Heart left ventricle (tissue), 16 donors: ENCODE measurements around the gene SLC66A2. TPM values are rescaled to one million over a fixed set of nuclear protein-coding genes. Genes with fewer than 3 reads are reported as not detected.

ENCODE experiments used
- ATAC-seq, 4 donors: fragments of 200-7000 bp; cut with Tn5 transposase; one replicate each; pipeline ENCODE4 v1.9.1; 2020 to 2022; ENCODE audit warnings: moderate library complexity in 4 of 4, mild to moderate bottlenecking in 3 of 4, moderate number of reproducible peaks in 1 of 4
- DNase-seq, 5 donors: peaks; one replicate each; pipeline ENCODE4 v3.0.0-alpha.2; 2020
- H3K27ac ChIP-seq, 12 donors: fragments of 200-600 bp; sonication (generic) in 4 of 12; one replicate each; pipeline versions ENCODE4 v1.5.0 to v1.8.0; 2016 to 2022; ENCODE audit warnings: mild to moderate bottlenecking in 2 of 12
- H3K27me3 ChIP-seq, 9 donors: fragments of 200-600 bp; sonication (generic) in 2 of 9; one replicate each; pipeline versions ENCODE4 v1.5.1 to v1.8.0; 2016 to 2022; ENCODE audit warnings: mild to moderate bottlenecking in 3 of 9
- H3K36me3 ChIP-seq, 9 donors: fragments of 200-600 bp; sonication (generic) in 2 of 9; one replicate each; pipeline versions ENCODE4 v1.5.0 to v1.8.0; 2018 to 2022; ENCODE audit warnings: mild to moderate bottlenecking in 2 of 9
- H3K4me1 ChIP-seq, 12 donors: fragments of 200-600 bp; sonication (generic) in 4 of 12; one replicate each; pipeline versions ENCODE4 v1.5.0 to v1.8.0; 2016 to 2022; ENCODE audit warnings: mild to moderate bottlenecking in 3 of 12
- H3K4me3 ChIP-seq, 12 donors: fragments of 200-600 bp; sonication (generic) in 4 of 12; one replicate each; pipeline versions ENCODE4 v1.5.0 to v1.8.0; 2017 to 2022; ENCODE audit warnings: mild to moderate bottlenecking in 9 of 12, moderate library complexity in 4 of 12
- H3K9me3 ChIP-seq, 12 donors: fragments of 200-600 bp; sonication (generic) in 4 of 12; one replicate each; pipeline versions ENCODE4 v1.5.0 to v1.8.0; 2016 to 2022; ENCODE audit warnings: mild to moderate bottlenecking in 1 of 12
- POLR2A ChIP-seq, 2 donors: fragments of 450-650 bp; IDR thresholded peaks; one replicate each; pipeline ENCODE4 v1.6.1; 2017; ENCODE audit warnings: antibody characterized with exemption in 2 of 2, mild to moderate bottlenecking in 2 of 2, moderate library complexity in 2 of 2
- WGBS, 4 donors: extraction: QIAGEN DNeasy Blood & Tissue Kit in 2 of 4; methylation state at CpG; one replicate each; pipeline versions ENCODE4 v1.1.5 to v1.1.7; 2013 to 2018; 5-methylcytosine and 5-hydroxymethylcytosine counted together
- intact Hi-C, 10 donors: fragments of 100-400 bp; cut with DNase I; formaldehyde crosslinking; loops; one replicate each; pipeline versions ENCODE4 v1.11.1 to v1.14.2; 2022
- polyA plus RNA-seq, 2 donors: library from polyadenylated mRNA; stranded (reverse); fragments of 200-250 nt; gene quantifications; one replicate each; pipeline ENCODE4 v1.2.3, GENCODE V29; 2013
- total RNA-seq, 9 donors: library from RNA; depleted of rRNA in 2 of 9; stranded (reverse); fragments of >200 nt in 2 of 9; fragmentation: NEBNext Ultra II Directional in 3 of 9; extraction: Animal tissue kit (Norgen Biotek cat#: 25700) in 3 of 9; gene quantifications; one replicate each; pipeline versions ENCODE4 v1.1.0 to v1.2.4, GENCODE V29; 2016 to 2023
- TF ChIP-seq, protein P1 (sequence below), 12 donors: fragments of 200-600 bp; sonication (generic) in 4 of 12; IDR thresholded peaks; one replicate each; pipeline versions ENCODE4 v1.5.0 to v1.8.0; 2018 to 2022; ENCODE audit warnings: antibody characterized with exemption in 12 of 12, mild to moderate bottlenecking in 5 of 12
- donor health status: ischemic (EF 13 %, LVEDD 7.1; RV severe dilation, severe dysfunction).
- donor health status: healthy with polysubstance abuse.
- donor health status: DM: no; HTN: yes; CAD: no.
- donor health status: DM: no; HTN: no; CAD: no.
- donor health status: ischemic (EF 25% LVEDD 6.9; RV normal size, moderate dysfunction).
- donor health status: ischemic (EF 25% LVEDD 5.7; RV mildly dilated, moderate dysfunction).
- donor health status: healthy.
- donor health status: DM: yes; HTN: yes; CAD: no.
- donor health status: ischemic (EF 35%, LVEDD 5.7; RV mildly dilated, moderate dysfunction).
- donor health status: nonischemic (EF 11% LVEDD 7.7; RV severe dilation, severe dysfunction).
- donor health status: DM: yes; HTN: yes; CAD: no.
- donor health status: PGD.
- donor health status: ischemic (EF 29% LVEDD 5.4; RV normal size, mild dysfunction).
- donor health status: nonischemic (EF 23%, LVEDD 6.1; RV moderate dilation, normal function).

Gene SLC66A2
- total and polyA plus RNA-seq, 11 donors = 19.7 to 33.4 (median 26.6) TPM

DNA sequence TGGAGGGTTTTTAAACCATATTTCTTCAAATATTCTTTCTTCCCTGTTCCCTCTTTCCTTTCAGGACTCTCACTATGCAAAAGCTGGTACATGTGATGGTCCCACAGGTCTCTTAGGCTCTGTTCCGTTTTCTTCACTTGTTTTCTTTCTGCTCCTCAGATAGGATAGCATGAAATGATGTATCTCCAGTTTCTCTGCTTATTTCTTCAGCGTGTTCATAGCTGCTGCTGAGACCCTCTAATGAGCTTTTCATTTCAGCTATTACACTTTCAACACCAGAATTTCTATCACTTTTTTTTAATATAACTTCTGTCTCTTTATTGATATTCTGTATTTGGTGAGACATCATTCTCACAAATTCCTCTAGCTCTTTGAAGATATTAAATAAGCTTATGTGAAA lies 89.8 kb downstream of the SLC66A2 start:
- WGBS, 4 donors = 75 to 82% (median 77%) methylated on average over 2 of the region's 2 CpGs
- Histone ChIP-seq H3K36me3 (no peaks in the 10 kb centered on the region), H3K4me3 (no peak overlapping the region), H3K27me3 (peaks cover 0 to 29% (median 0%) of the 10 kb centered on the region in 9 donors), H3K27ac (no peak overlapping the region), H3K9me3 (peaks cover 0 to 22% (median 8%) of the 10 kb centered on the region in 12 donors), H3K4me1 (peaks cover 0 to 4% (median 0%) of the 10 kb centered on the region in 12 donors)
- ATAC-seq = no peak
- DNase-seq = no peak
- no peak for TF ChIP-seq POLR2A (IDR thresholded peaks at IDR 0.05)
- intact Hi-C loops = no loop called here

GRCh38 chr18:79859314-79859713 lies 92.1 kb downstream of the SLC66A2 start:
- ATAC-seq = no peak
- intact Hi-C loops = no loop called here
- Histone ChIP-seq H3K27ac (no peak overlapping the region), H3K27me3 (peaks cover 0 to 42% (median 9%) of the 10 kb centered on the region in 9 donors), H3K4me1 (peaks cover 0 to 9% (median 0%) of the 10 kb centered on the region in 12 donors), H3K9me3 (peaks cover 0 to 22% (median 8%) of the 10 kb centered on the region in 12 donors), H3K4me3 (no peak overlapping the region), H3K36me3 (no peaks in the 10 kb centered on the region)
- TF ChIP-seq, protein P1, sequence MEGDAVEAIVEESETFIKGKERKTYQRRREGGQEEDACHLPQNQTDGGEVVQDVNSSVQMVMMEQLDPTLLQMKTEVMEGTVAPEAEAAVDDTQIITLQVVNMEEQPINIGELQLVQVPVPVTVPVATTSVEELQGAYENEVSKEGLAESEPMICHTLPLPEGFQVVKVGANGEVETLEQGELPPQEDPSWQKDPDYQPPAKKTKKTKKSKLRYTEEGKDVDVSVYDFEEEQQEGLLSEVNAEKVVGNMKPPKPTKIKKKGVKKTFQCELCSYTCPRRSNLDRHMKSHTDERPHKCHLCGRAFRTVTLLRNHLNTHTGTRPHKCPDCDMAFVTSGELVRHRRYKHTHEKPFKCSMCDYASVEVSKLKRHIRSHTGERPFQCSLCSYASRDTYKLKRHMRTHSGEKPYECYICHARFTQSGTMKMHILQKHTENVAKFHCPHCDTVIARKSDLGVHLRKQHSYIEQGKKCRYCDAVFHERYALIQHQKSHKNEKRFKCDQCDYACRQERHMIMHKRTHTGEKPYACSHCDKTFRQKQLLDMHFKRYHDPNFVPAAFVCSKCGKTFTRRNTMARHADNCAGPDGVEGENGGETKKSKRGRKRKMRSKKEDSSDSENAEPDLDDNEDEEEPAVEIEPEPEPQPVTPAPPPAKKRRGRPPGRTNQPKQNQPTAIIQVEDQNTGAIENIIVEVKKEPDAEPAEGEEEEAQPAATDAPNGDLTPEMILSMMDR (IDR thresholded peaks at IDR 0.05) = no peak
- whole genome bisulfite sequencing, 4 donors = 75 to 81% (median 79%) methylated on average over 7 of the region's 7 CpGs
- no peak for DNase-seq

GRCh38 chr18:79857082-79857671 lies 94.3 kb downstream of the SLC66A2 start:
- intact Hi-C loops = no loop called here
- H3K27me3 ChIP-seq = peaks cover 0 to 41% (median 8%) of the 10 kb centered on the region in 9 donors
- 42 to 55% (median 47%) methylated on average over 12 to 14 of the region's 14 CpGs for WGBS, 4 donors
- no peaks in the 10 kb centered on the region for H3K36me3 ChIP-seq
- peaks cover 0 to 9% (median 0%) of the 10 kb centered on the region in 12 donors for H3K4me1 ChIP-seq
- H3K27ac ChIP-seq = no peak overlapping the region
- no peak overlapping the region for H3K4me3 ChIP-seq
- DNase-seq (no peak), ATAC-seq (peak in 3 of 4 donors; percentile 22 to 32 (median 28))
- TF ChIP-seq, protein P1 (IDR thresholded peaks at IDR 0.05) = no peak
- no peak for TF ChIP-seq POLR2A (IDR thresholded peaks at IDR 0.05)
- H3K9me3 ChIP-seq = peaks cover 0 to 13% (median 7%) of the 10 kb centered on the region in 12 donors

DNA sequence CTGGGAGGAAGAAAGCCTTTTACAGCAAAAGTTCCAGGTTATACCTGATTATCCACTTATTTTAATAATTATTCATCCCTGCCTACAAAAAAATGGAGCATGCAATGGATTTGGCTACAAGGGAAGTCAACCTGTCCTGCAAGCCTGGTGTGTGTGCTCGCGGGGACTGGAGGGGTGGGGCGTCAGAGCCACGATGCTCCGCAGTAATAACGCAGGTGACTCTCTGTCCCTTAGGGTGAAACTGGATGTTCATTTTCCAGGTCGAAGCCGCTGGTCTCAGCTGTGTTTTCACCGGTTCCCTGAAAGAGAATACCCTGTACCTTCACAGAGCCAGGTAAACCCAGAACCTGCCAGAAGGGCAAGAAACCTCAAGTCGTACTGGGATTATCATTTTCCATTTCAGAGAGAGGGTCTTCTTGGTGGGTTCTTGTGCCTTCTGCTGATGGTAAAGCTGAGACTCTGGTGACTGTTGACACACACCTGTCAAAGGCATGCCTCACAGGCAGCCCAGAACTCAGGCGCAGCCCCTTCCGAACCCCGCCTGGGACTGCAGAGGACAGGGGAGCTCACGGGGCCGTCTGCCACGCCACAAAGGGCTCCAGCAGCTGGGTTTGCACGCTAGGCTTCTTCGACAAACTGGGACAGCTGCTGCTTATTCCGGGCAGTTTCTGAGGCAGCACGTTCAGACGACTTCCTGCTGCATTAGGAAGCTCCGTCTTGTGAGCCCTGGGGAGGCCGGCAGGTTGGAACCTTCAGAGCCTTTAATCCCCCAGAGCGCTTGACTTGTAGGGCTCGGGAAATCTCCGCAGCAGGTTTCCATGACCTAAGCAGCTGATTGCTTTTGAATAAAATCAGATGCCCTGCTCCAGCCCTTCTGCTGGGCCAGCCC lies 95.1 kb downstream of the SLC66A2 start:
- peak in 1 of 4 donors; percentile 20 for ATAC-seq
- WGBS, 4 donors = 42 to 53% (median 49%) methylated on average over 16 to 26 of the region's 26 CpGs
- H3K27me3 ChIP-seq = peaks cover 0 to 35% (median 8%) of the 10 kb centered on the region in 9 donors

More for the DNA sequence above, 95.1 kb downstream of the SLC66A2 start:
- no peaks in the 10 kb centered on the region for H3K36me3 ChIP-seq
- no peak overlapping the region for H3K4me3 ChIP-seq
- no peak overlapping the region for H3K27ac ChIP-seq
- peaks cover 0 to 7% (median 0%) of the 10 kb centered on the region in 12 donors for H3K9me3 ChIP-seq
- H3K4me1 ChIP-seq = peaks cover 0 to 9% (median 0%) of the 10 kb centered on the region in 12 donors
- DNase-seq = no peak
- intact Hi-C loops = no loop called here
- no peak for TF ChIP-seq POLR2A (IDR thresholded peaks at IDR 0.05)
- TF ChIP-seq, protein P1 (IDR thresholded peaks at IDR 0.05) = no peak
